DMS 273 treated with DMSO at 0.1 percent for 48 hours (cell line): ENCODE results near the gene IBTK.
"Not testable (repeated sequence)": the region's sequence is repeated elsewhere in the genome, so short reads cannot be mapped to it uniquely, and the experiment has no call there.

ENCODE experiments used
- DNase-seq: peaks from one replicate; lab custom pipeline; 2025; lab: John Stamatoyannopoulos, UW

The IBTK gene

DNA sequence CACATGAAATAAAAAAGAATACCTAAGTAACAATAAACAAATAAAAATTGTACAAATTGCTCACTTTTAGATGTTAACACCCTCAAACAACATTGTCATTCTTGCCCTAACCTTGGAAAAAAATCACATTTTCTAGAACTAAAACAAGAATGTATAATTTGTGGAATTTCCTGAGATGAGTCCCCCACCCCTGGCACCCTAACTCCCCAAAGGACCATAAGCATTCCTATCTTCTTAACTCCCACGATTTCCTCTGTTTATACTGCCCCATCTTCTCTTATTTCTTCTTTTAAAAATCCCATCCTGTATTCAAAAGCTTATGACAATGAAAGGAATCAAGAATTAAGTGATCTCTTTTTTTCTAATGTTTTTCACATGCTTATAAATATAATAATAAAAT lies 70.9 kb downstream of the IBTK start:
- DNase-seq, result no peak

DNA sequence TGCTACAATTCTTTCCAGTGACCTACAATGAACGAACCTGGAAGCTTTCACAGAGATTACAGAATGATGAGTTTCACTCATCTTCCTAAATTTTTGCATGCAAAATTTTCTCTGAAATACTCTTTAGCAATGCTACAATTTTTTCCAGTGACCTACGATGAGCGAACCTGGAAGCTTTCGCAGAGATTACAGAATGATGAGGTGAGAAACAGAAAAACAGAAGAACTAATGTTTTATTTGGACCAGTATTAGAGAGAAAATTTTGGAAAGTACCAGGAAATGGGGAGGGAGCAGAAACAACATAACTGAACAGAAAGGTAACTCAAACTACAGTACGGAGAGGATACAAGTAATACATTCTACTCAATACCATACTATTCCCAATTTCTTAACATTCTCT lies 75.0 kb downstream of the IBTK start:
- no peak for DNase-seq

DNA sequence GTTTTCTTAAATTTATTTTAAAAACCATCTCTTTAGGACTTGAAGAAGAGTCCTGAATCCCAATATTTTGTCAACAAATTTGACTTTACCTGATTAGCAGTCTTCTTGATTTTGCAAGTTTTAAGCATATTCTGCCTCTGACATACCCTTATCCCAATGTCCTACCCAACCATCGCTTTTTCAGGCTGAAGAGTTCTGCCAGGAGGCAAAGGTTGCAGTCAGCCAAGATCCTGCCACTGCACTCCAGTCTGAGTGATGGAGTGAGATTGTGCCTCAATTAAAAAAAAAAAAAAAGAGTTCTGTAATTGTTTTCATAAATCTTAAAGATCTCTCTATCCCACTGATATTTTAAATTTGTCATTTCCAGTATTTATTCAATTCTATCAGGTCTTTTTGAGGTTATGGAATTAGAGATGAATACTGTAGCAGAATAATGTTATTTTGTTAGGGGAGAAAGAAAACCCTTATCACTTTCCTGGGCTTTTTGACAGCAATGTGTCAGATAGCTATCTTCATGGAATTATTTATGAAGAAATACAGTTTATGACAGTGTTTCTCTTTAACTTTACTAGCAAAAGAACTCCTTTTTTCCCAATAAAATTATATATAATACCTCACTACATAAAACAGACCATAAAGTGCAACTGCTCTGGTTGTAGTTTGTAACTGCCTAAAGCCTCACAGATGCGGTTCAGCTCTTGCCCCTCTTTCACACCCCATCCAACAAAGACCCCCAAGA lies 78.2 kb downstream of the IBTK start:
- no peak for DNase-seq

DNA sequence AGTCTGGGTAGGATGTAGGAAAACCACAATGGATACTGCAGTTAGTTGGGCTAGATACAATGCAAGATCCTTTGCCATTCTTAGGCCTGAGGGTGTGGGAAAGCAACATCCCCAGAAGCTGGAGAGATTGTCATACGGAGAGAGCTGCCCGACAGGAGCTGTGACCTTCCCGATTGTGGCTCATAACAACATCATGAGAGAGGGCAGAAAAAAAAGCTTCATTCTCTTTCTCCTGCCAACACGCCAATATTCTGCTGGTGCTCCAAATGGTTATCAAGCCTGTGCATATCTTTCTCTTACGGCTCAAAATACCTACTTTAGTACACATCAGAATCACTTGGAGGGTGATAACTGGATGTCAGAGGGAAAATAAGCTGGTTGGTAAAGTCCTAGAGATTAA lies 81.1 kb downstream of the IBTK start:
- no peak for DNase-seq

DNA sequence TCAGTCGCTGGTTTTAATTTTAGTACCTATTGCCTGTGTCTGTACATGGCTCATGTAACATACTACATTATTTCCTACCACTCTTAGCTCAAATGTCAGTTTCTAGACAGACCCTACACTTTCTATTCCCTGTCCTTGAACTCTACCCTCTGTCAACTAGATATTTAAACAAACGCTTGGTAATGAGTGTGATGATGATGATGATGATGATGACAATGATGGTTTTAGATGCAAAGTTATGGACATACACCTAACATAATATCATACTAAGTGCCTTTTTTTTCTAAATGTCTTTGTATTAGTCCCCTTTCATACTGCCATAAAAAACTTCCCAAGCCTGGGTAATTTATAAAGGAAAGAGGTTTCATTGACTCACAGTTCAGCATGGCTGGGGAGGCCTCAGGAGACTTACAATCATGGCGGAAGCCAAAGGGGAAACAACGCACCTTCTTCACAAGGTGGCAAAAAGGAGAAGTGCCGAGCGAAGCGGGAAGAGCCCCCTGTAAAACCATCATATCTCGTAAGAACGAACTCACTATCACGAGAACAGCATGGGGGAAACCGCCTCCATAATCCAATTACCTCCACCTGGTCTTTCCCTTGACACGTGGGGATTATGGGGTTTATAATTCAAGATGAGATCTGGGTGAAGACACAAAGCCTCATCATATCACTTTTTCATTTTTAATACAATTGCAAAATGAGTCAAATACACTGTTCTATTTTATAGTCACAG lies 87.1 kb downstream of the IBTK start:
- DNase-seq, result no peak

DNA sequence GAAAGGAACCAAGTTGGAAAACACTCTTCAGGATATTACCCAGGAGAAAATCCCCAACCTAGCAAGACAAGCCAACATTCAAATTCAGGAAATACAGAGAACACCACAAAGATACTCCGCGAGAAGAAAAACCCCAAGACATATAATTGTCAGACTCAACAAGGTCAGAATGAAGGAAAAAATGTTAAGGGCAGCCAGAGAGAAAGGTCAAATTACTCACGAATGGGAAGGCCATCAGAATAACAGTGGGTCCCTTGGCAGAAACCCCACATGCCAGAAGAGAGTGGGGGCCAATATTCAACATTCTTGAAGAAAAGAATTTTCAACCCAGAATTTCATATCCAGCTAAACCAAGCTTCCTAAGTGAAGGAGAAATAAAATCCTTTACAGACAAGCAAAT lies 94.8 kb downstream of the IBTK start:
- not testable (repeated sequence) for DNase-seq

DNA sequence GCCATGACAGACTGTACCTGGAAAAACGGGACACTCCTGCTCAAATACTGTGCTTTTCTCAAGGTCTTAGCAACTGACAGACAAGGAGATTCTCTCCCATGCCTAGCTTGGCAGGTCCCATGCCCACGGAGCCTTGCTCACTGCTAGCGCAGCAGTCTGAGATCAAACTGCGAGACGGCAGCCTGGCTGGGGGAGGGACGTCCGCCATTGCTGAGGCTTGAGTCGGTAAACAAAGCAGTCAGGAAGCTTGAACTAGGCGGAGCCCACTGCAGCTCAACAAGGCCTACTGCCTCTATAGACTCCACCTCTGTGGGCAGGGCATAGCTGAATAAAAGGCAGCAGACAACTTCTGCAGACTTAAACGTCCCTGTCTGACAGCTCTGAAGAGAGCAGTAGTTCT lies 96.4 kb downstream of the IBTK start:
- not testable (repeated sequence) for DNase-seq

DNA sequence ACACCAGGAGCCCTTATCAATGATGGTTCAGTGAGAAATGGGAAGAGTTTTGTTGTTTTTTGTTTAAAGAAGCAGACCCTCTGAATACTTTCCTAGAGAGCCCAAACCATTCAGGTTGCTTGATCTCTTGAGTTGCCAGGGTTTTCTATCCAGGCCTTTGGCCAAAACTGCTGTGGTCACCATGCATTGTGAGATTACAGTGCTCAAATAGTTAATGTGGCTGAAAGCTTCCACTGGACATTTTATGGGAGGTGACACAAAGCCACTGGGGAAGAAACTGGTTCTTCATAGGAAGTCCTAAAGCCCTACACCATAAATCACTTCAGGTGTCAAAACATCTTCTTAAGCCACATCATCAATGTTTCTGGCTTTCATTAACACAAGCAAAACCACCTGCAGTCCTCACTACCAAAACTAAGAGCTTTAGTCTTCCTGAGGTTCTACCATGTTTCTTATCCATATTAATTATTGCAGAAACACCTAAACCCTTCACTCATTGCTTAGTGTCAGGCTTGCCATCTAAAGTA lies 101.6 kb downstream of the IBTK start:
- no peak for DNase-seq

DNA sequence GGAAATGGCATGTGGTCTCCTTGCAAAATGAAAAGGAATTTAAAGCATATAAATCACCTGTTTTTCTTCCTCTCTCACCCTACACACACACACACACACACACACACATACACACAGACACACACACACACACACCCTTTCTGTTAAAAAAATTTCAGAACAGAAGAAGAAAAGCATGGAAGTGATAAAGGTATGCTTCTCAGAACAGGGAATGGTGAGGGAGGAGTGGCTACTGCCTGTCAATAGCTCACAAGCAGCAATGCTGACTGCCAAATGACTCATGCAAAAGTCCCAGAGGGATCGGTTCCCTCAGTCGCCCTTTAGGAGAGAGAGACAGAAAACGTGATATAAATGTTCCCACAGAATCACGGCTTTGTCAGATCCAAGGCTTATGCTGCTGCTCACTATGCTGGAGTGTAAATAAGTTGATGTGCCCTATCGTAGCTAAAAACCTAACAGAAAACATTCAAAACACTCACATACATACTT lies 102.6 kb downstream of the IBTK start:
- peak; percentile 2 for DNase-seq

DNA sequence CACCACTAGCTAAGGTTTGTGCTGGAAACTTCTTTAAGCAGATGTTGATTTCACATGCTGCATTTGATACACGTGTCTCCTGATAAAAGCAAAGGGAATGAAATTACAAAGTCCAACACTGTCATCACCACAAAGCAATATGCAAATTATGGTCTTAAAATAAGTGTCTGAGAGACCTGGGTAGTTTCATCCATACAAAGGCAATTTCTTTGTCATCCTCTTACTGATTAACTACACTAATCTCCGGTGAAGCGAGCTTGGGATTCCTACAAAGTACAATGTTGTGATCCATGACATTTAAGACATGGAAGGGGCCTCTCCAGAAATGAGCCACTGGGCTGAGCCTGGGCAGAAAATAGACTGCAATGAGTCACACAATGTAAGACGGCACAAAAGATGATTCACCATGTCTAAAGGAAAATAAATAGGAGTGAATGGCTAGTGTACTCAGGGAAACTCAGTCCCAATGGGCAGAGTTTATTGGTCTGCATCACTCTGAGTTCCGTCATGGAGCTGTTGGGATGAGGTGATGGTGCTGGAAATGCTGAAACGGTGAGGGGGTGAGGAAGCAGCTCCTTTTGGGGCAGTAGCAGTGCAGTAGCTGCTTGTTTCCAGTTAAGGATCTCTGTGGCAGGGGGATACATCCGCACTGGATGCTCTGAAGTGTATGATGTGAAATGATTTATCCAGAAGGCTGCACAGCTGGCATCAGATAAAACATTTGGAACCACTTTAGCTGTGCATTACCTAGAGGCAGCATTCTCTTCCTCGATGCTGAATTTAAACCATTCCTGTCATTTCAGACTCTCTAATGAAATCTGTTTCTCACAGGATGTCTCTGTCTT lies 103.3 kb downstream of the IBTK start:
- DNase-seq, result no peak

DNA sequence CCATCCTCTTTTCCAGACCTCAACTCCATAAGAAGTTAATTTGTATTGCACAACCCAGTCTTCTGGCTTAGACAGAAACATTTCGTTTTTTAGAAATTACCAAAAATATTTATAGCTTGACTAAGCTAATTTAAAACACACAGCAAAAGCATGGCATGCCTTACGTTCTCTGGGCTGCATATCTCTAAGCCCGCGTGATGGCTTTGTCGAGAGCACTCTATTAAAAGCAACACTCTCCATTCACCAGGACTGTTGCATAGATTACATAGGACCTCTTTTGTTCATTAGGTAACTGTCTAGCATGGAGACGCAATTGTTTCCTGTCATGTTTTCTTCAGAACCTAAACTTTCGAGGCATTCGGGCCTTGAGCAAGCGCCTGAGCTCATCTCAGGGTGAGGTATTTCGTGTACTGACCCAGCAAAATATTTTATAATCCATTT lies 104.5 kb downstream of the IBTK start:
- no peak for DNase-seq

DNA sequence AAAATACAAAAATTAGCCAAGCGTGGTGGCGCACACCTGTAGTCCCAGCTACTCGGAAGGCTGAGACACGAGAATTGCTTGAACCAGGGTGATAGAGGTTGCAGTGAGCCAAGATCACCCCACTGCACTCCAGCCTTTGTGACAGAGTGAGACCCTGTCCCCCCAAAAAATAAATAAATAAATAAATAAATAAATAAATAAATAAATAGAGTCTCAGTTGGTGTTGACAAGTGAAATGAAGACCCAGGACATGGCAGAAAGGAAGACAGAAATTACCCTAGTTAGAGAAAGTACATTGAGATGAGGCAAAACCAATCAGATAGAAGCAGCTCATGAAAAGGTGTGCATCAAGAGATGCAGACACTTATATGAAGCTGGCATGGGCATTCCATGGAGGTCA lies 105.0 kb downstream of the IBTK start:
- DNase-seq, result no peak

DNA sequence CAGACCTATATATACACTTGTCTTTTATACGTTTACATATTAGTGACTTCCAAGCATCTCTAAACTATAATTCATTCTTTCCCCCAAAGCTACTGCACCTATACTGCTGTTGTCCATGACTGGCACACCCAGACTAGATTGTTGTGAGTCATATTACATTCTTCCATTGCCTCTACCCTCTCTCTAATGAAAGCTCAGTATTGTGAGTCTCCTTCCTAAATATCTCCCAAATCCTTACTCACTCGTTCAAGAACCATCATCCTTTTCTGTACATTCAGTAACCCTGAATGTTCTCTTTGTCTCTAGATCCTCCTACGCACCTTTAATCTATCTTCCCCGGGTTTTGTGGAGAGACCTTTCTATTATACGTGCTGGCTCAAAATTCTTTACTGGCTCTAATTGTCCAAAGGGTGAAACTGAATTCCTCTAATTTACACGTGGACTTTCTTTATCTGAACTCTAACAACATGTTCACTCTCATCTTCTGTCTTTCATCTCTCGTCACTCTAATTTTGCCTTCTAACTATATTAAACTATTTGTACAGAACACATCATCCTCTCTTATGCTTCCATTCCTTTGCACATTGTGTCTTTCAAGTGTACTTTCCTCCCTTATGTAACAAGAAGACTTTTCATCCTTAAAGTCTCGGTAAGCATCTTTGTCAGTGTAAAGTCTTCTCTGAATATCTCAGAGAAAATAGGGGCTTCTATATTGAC lies 109.3 kb downstream of the IBTK start:
- no peak for DNase-seq

DNA sequence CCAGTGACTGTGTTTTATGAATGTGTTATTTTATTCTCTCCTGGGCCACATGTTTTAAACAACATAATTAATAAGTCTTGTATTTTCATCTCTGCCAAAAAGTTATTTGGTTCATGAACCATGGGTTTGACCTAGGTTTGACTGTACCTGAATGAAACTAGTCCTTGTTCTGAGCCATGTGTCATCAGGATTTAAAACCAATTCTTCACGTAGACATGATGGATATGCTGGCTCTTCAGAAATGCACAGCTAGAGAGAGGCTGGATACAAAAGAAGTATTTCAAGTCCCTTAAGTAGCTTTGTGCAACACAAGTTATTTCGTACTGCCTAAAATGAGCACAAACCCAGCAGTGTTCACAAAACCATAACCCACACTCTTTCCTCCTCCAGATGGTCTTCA lies 116.1 kb downstream of the IBTK start:
- no peak for DNase-seq

DNA sequence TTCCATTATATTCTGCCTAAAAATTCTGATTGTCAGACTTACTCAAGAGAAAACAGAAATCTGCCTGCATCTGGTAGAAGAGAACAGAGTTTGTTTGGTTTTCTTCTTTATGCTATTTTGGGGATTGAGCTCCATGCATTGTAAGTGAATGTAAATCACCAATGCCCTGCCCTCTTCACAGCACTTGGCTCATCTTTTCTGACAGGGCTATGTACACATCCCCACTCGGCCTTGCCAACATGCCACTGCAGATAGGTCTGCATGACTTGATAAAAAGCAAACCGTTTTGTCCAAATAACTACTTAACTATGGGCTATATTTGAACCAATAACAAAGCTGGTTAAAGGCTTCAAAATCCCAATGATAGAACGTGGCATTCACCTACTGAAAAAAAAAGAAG lies 117.7 kb downstream of the IBTK start:
- DNase-seq, result no peak

DNA sequence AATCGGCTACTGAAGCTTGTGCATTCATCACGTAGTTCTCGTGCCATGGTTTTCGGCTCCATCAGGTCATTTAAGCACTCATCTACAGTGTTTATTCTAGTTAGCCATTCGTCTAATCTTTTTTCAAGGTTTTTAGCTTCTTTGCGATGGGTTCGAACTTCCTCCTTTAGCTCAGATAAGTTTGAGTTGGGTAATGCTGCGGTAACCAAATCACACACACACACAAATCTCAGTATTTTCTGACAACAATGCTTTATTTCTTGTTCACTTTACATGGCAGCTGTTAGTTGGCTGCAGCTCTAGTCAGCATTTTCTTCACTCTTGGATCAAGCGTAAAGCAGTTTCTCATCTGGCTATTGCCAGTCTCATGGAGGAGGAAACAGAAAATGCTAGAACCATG lies 118.6 kb downstream of the IBTK start:
- not testable (repeated sequence) for DNase-seq

DNA sequence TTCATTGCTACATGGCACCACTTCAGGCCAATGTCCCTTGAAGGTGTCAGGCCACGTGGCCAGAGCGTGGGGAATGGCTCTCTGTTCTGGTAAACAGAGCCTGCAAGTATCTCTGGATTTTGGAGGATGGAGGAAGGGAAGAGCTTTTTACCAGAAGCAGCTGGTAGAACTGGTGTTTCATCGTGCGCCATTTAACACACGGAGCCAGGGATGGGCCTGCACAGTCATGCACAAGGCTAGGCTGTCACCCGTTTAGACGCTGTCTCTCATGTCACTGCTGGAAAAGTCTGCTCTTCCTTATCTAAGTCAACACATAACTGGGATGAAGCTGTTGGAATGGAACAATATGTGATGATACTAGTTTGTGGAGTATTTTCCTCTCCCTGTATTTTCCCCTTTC lies 123.9 kb downstream of the IBTK start:
- DNase-seq, result no peak
